Liver (tissue), 10 donors: ENCODE results near the gene FBXL13. TPM values are rescaled to one million over a fixed set of nuclear protein-coding genes. Genes with fewer than 3 reads are reported as not detected.
"Not testable (repeated sequence)": the region's sequence is repeated elsewhere in the genome, so short reads cannot be mapped to it uniquely, and the experiment has no call there.

Source experiments
- DNase-seq: peaks from one replicate; pipeline ENCODE4 v3.0.0-alpha.2; 2017; ENCODE audit warnings: low spot score
- H3K27ac ChIP-seq, 2 donors: one replicate each; pipeline ENCODE4 v1.7.0; 2013; ENCODE audit warnings: inconsistent platforms in 2 of 2, low read length in 2 of 2, control low read depth in 1 of 2, low read depth in 1 of 2, mild to moderate bottlenecking in 1 of 2
- H3K27me3 ChIP-seq, 4 donors: one replicate each; pipeline versions ENCODE4 v1.6.1 to v1.7.0; 2013; ENCODE audit warnings: low read length in 3 of 4, inconsistent platforms in 1 of 4, mild to moderate bottlenecking in 1 of 4, moderate library complexity in 1 of 4; ENCODE audit not compliant: control insufficient read depth in 4 of 4, insufficient read depth in 4 of 4
- H3K36me3 ChIP-seq, 4 donors: one replicate each; pipeline versions ENCODE4 v1.6.1 to v1.7.0; 2013; ENCODE audit warnings: low read length in 3 of 4, mild to moderate bottlenecking in 3 of 4, low read depth in 1 of 4, moderate library complexity in 1 of 4; ENCODE audit not compliant: control insufficient read depth in 4 of 4, insufficient read depth in 3 of 4
- H3K4me1 ChIP-seq, 4 donors: one replicate each; pipeline versions ENCODE4 v1.6.1 to v1.7.0; 2013; ENCODE audit warnings: low read length in 3 of 4, mild to moderate bottlenecking in 3 of 4, moderate library complexity in 1 of 4; ENCODE audit not compliant: control insufficient read depth in 4 of 4, insufficient read depth in 4 of 4
- H3K4me3 ChIP-seq, 3 donors: one replicate each; pipeline versions ENCODE4 v1.6.1 to v1.7.0; 2013; ENCODE audit warnings: low read length in 3 of 3, control low read depth in 1 of 3, low read depth in 1 of 3, mild to moderate bottlenecking in 1 of 3
- H3K9ac ChIP-seq, 2 donors: one replicate each; pipeline ENCODE4 v1.7.0; 2013; ENCODE audit warnings: low read length in 2 of 2, mild to moderate bottlenecking in 2 of 2, moderate library complexity in 2 of 2, control low read depth in 1 of 2, low read depth in 1 of 2
- H3K9me3 ChIP-seq, 4 donors: one replicate each; pipeline versions ENCODE4 v1.6.1 to v1.7.0; 2013; ENCODE audit warnings: low read length in 3 of 4; ENCODE audit not compliant: control insufficient read depth in 4 of 4
- WGBS: extraction: QIAGEN DNeasy Blood & Tissue Kit; methylation state at CpG from one replicate; pipeline ENCODE4 v1.1.7; 2013; 5-methylcytosine and 5-hydroxymethylcytosine counted together
- polyA plus RNA-seq, 2 donors: library from polyadenylated mRNA; stranded (reverse) in 1 of 2; unstranded in 1 of 2; fragments of 200-250 nt in 1 of 2; fragments of >200 nt in 1 of 2; fragmentation: Nextera tagmentation in 1 of 2; extraction: Ambion mirVana in 1 of 2; gene quantifications; one replicate each; pipeline versions ENCODE4 v1.2.1 to v1.2.3, GENCODE V29; 2013 to 2015
- small RNA-seq: library from RNA; depleted of rRNA; stranded (forward); fragments of <200 nt; gene quantifications from one replicate; pipeline ENCODE3, GENCODE V24; 2014
- total RNA-seq, 2 donors: library from RNA; depleted of rRNA; stranded (reverse); fragments of >200 nt; gene quantifications; one replicate each; pipeline ENCODE4 v1.2.3, GENCODE V29; 2014
- donor health status: healthy.
- donor health status: healthy.
- donor health status: healthy.
- donor health status: healthy.
- donor health status: healthy.

The FBXL13 gene
- total and polyA plus RNA-seq, 4 donors, result 0.03 to 0.75 (median 0.70) TPM; not detected in 1

DNA sequence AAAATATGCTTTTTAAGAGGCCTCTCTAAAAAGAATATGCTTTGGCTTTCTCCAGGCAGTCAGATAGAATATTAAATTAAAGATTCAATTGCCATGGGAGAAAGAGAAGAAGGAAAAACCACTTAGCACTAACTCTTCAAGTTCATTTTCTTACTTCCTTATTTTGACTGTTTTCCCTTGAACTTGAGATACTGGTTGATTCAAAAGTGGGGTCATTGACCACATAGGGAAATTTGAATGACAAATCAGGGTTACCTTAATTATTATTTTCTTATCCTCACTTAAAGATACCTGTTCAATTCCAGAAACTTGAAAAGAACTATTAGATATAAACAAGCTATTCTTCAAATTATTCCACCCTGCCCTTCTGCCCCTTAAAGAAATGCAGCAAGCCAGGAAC lies 298.4 kb downstream of the FBXL13 start:
- H3K27me3 ChIP-seq, DNase-seq, H3K9me3 ChIP-seq, H3K9ac ChIP-seq, H3K4me1 ChIP-seq, H3K36me3 ChIP-seq, H3K27ac ChIP-seq, H3K4me3 ChIP-seq: not testable (repeated sequence)

DNA sequence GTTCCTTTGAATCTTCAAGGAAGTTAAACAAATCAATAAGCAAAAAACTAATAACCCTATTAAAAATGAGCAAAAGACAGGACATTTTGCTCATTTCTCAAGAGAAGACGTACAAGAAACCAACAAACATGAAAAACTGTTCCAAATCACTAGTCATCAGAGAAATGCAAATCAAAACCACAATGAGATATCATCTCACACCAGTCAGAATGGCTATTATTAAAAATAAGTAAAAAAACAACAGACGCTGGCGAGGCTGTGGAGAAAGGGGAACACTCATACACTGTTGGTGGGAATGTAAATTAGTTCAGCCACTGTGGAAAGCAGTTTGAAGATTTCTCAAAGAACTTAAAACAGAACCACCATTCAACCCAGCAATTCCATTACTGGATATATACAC lies 304.1 kb downstream of the FBXL13 start:
- not testable (repeated sequence) for H3K4me1 ChIP-seq, H3K9ac ChIP-seq, H3K36me3 ChIP-seq, H3K4me3 ChIP-seq, H3K9me3 ChIP-seq, H3K27me3 ChIP-seq, H3K27ac ChIP-seq, DNase-seq
- WGBS, result 96% methylated on average over 3 of the region's 3 CpGs

DNA sequence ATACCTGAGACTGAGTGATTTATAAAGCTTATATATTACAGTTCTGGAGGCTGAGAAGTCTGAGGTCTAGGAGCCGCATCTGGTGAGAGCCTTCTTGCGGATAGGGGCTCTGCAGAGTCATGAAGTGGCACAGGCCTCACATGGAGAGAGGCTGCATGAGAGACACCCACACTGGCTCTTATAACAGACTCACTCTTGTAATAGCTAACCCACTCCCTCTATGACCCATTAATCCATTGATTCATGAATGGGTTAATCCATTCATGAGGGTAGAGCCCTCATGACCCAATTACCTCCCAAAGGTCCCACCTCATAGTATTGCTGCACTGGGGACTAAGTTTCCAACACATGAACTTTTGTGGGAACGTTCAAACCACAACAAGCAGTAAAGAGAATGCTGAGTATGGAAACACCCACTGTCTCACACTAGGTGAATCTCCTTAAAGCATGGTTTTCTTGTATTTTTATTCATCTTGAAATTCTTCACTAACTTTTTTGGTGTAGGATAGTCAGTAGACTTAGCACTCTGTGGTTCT lies 304.9 kb downstream of the FBXL13 start:
- H3K9ac ChIP-seq, H3K9me3 ChIP-seq, H3K27ac ChIP-seq, H3K4me1 ChIP-seq, DNase-seq, H3K4me3 ChIP-seq, H3K27me3 ChIP-seq, H3K36me3 ChIP-seq: not testable (repeated sequence)
- 81% methylated on average over 2 of the region's 3 CpGs for WGBS

DNA sequence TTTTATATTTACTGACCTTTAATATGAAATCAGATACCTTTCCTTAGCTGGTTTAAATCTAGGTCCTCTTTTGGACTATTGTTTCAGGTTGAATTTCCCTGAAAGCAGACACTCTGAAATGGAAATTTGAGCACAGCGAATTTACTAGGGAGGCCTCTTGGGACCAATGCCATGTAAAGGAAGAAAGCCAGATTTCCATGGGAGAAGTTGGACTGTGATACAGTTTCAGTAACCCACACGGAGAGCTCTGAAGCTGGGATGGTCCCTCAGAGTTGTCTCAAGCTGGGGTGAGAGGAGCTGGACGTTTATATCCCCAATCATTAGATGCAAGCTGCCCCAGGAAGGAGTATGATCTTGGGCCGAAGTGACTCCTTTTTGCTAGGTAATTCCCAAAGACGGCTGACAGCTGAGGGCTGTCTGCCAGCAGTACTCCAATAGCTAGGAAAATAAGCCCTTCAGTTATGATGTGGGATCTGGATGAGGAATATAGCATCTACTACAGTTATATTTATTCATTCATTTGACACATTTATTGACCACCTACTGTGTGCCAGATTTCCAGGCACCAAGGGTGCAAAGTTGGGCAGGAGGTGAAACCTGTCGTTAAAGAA lies 311.2 kb downstream of the FBXL13 start:
- not testable (repeated sequence) for H3K27me3 ChIP-seq, H3K9me3 ChIP-seq, H3K36me3 ChIP-seq, H3K4me1 ChIP-seq, H3K4me3 ChIP-seq, H3K27ac ChIP-seq, H3K9ac ChIP-seq, DNase-seq
- WGBS, result 65% methylated on average over 6 of the region's 6 CpGs

Small RNAs within 50 kb of the gene (small RNA-seq; reads per million reads assigned to genes)
- not detected for gene RNU6-1136P

Other genes with a start within 250 kb of the FBXL13 start
- 10 to 100 TPM in 1 of 2 donors, 1 to 10 TPM in 1; 1.6 to 11.3 TPM for gene LRRC17, start 161.8 kb downstream of the FBXL13 start, total RNA-seq
- 1 to 10 TPM; 1.1 to 1.3 TPM for gene LRRC17, start 161.8 kb downstream of the FBXL13 start, polyA plus RNA-seq
- 10 to 100 TPM; 18.5 to 19.1 TPM for gene ARMC10, start 344 bp upstream of the FBXL13 start, total RNA-seq
- 10 to 100 TPM; 14.6 to 20.1 TPM for gene ARMC10, start 344 bp upstream of the FBXL13 start, polyA plus RNA-seq
- gene NAPEPLD, start 74.3 kb upstream of the FBXL13 start, total RNA-seq, result 10 to 100 TPM; 20.7 to 31.9 TPM
- gene NAPEPLD, start 74.3 kb upstream of the FBXL13 start, polyA plus RNA-seq, result 10 to 100 TPM in 1 of 2 donors, 1 to 10 TPM in 1; 4.4 to 15.6 TPM
- 10 to 100 TPM; 43.3 to 51.0 TPM for gene PMPCB, start 222.6 kb upstream of the FBXL13 start, total RNA-seq
- gene PMPCB, start 222.6 kb upstream of the FBXL13 start, polyA plus RNA-seq, result 10 to 100 TPM; 56.5 to 59.9 TPM